HTR-8/SVneo (cell line): ENCODE measurements around the gene DEPDC5.

Source experiments
- DNase-seq: peaks from one replicate; pipeline ENCODE4 v3.0.0; 2011; ENCODE audit warnings: low spot score, mixed read lengths; ENCODE audit not compliant: insufficient read length
- FAIRE-seq: peaks from 2 replicates; lab custom pipeline; 2011; peaks lifted over from hg19 to GRCh38; lab: Jason Lieb, UNC

The DEPDC5 gene

DNA sequence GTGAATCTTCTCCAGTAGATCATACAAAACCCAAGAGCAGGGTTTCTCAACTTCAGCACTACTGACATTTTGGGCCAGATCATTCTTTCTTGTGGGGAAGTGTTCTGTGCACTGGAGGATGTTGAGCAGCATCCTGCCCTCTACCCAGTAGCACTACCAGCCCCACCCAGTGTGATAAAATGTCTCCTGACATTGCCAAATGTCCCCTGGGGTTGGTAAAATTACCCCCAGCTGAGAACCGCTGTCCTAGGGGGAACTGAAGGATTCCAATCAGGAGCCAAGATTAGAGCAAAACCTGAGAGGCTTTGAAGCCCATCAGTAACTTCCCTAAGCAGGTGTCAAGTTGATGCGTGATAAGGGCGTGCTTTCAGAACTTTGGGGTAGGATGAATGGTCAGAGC is 129.2 kb downstream of the DEPDC5 start:
- no peak for FAIRE-seq

DNA sequence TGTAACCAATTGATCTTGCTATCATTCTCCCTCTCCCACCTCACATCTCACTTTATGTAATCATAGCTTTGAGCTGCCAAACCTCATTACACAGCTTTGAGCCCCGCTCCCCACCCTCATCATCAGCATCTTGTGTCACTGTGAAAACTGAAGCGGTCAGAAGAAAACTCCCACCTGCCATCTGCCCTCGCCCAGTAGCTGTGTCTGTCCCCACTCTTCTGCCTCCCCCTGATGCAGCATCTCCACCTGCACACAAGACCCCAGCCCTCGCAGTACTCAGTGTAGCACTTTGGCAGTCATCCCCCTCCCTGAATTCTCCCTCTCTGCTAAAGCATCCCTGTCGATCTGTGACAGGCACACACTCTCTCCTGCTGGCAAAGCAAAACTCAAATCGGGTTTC is 130.2 kb downstream of the DEPDC5 start:
- no peak for FAIRE-seq
- DNase-seq, result no peak

More for the DNA sequence above, 129.2 kb downstream of the DEPDC5 start:
- no peak for DNase-seq

DNA sequence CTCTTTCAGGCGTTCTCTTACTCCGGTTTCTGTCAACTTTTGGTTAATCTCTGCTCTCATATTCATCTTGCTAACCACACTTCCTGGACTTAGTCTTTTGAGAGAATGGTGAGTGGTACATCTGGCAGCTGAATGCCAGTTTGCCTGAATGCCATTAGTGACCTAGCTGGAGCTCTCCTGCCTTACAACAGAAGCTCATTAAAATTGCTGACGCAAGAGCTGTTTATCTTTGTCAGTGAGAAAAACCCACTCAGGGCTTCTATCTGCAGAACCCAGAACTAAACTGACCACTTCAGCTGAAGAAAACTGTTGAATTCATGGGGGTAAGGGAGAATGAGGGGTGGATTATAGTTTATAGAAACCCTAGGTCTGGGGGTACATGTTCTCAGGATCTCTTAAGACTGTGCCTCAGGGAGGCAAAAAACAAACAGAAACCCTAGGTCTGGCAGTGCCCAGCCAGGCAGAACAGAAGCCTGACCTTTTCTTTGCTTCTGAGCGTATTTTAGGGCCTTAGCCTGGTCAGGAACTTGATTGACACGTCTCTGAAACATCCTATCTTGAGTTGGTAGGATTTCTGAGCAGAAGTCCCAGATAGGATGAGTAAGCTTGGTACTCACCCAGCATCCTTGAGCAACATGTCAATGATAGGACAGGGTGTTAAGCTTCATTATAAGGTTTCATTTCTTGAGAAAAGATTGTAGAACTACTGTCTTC is 137.7 kb downstream of the DEPDC5 start:
- FAIRE-seq (no peak), DNase-seq (no peak)

DNA sequence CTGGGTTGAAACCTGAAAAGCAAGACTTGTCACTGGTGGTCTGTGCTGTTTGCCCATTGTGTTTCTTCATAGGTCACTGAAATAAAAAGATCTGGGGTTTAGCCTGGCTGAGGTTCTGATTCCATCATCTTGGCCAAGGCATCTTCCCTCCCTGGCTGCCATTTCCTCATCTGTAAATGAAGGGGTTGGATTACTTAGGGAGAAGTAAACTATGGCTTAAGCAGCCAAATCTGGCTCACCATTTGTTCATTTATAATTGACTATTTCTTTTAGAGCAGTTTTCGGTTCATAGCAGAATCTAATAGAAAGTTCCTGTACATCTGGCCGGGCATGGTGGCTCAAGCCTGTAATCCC is 138.2 kb downstream of the DEPDC5 start:
- DNase-seq, result no peak
- no peak for FAIRE-seq

DNA sequence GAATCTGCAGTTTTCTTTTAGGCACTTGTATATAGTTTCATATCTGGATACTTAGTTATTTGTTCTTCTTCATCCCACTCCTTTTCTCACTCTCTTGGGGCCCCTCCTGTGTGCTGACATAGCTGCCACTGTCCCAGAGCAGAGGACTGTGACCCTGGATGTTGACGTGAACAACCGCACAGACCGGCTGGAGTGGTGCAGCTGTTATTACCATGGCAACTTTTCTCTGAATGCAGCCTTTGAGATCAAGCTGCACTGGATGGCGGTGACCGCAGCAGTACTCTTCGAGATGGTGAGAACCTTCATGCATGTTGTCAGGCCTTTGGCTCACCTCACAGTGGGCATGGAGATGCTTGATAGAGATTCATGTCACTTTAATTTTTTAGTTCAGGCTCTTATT is 139.6 kb downstream of the DEPDC5 start:
- no peak for FAIRE-seq
- no peak for DNase-seq

DNA sequence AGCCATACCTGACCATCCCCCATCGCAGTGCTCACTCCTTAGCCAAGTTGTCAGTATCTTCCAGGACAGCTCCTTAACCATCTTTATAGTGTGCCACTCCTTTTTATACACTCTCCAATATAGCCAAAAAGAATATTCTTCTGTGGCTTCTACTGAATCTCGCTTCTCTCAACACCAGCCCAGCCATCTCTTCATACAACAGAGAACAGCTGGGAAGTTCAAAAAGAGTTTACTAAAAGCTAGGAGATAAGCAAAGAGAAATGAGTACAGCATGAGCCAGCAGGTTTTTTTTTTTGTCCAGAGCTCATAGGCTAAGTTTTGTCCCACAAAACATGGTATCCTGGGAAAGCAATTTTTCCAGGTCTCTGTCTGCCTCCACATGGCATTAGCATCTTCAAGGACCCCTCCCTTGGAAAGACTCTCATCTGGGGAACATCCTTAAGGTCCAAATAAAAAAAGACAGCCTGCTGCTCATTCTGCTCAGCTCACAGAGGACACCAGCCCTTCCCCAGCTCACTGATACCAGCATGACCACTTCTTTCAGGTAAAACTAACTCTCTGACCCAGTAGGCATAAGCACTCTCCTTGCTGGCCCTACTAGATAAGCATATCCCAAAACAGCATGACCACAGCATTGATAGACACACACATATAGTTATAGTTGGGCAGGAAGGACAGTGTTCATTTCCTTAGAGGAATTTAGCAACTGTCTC is 141.7 kb downstream of the DEPDC5 start:
- FAIRE-seq (no peak), DNase-seq (no peak)

DNA sequence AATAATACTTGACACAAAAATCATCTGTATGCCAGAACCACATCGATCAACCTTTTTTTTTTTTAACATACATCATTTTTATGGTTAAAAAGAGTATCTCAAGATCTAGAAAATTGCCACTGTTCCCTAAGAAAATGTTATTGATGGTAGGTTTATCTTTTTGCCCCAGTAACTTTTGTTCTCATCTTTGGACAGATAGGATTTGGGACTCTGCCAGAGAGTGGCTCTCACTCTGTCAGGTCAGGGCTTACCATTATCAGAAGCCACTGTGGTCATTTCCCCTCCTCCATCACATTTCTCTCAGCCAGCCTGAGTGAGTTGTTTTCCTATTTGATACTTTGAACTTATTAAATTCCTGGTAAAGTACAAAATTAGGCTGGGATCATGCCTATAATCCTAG is 142.7 kb downstream of the DEPDC5 start:
- DNase-seq, result no peak
- no peak for FAIRE-seq

DNA sequence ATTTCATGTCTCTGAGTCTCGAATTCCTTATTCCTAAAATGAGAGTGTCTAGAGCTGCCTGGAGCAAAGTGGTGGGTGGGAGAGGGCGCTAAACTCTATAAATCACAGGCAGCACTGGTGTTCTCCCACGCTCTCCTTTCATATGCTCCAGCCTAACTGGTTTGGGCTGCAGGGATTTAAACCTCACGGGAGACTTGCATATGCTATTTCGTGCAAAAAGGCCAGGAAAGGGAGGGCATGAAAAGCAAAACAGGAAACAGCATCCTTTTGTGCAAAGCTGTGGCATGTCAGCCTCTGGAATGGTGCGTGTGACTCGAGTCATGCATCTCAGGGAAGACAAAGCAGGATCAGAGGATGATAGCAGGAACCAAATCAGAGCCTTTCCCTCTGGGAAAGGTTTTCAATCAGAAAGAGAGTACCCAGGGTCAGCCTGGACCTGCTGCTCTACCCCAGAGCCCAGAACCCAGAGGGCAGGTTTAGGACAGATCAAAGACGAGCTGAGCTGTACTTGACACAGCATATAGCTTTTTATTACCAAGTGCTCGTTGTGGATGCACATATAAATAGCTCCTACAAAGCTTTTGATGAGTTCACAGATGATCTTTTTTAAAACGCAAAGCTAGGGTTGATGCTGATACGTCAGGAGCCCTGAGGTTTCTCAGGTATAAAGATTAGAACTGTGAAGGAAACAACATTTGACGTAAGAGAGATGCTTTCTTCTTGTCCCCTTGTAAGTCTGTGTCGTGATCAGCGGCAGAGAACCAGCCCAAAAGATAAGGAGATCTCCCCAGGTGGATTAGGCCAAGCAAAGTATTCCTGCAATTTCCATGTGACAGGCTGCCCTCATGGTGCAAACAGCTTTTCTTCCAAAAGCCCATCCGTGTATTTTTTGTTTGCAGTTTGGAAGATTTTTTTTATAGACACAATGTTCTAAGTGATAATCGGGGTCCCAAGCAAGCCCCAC is 144.3 kb downstream of the DEPDC5 start:
- no peak for FAIRE-seq
- DNase-seq, result no peak

DNA sequence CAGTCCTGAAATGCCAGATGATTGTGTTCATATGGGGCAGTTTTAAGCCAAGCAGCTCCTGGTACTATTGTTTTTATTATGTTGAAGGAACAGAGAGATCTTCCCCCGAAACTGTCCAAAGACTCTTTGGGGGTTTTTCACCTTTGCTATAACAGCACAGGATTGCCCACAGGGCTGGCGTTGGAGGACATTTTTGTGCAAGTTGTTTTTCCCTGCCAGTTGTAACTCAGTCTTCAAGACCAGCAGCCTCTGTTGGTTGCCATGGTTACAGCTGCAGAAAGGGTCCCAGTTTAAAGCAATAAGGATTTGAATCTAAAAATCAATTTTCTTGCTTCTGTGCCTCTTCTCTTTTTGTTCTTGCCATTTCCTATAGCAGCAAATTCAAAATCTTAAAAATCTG is 145.1 kb downstream of the DEPDC5 start:
- no peak for FAIRE-seq
- DNase-seq, result no peak

DNA sequence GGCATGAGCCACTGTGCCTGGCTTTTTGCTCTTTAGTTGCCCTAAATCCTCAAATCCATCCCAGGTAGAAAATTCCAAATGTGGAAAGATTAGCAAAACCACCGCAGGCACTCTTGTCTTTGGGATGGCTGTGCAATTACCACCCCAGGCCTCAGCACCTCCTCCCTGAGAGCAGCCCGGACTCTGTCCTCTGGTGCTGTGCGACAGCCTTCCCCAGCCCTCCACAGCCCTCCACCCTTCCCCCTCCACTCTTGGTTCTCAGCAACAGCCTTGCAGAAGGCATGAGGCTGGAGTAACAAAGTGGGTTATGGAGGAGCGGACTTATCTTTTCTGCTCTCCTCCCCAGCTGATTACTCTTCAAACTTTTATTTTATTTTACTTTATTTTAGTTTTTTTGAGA is 145.8 kb downstream of the DEPDC5 start:
- no peak for FAIRE-seq
- DNase-seq, result no peak

DNA sequence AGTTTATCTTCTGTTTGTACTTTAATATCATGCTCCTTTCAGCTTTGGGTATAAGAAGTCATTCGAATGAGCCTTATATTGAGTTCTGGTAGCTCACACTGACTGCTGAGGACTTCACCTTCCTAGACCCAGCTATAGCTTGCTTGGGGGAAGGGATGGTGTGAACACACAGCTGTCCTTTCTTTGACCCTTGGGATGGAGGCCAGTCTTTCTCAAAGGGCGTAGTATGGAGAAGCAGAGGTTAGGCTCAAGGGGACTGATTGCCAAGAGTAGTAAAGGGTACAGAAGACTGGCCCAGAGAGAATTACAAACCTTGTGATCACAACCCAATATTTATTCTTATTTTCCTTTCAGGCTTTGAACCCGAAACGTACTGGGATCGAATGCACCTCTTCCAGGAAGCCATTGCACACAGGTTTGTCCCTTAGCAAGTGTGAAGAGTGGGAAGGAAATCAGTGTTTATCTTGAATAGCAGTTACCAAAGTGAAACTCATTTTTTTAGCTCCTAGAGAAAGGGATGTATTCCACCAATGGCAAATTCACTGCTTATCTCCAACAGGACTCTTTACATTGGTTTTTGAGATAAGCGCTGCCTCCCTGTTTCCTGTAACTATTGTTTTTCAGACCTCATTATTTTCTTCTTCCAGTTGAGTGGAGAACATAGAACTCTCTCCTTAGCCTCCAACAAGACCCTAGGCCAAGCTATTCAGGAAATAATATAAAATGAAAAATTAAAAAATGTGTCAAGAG is 147.7 kb downstream of the DEPDC5 start:
- no peak for FAIRE-seq
- DNase-seq, result no peak

DNA sequence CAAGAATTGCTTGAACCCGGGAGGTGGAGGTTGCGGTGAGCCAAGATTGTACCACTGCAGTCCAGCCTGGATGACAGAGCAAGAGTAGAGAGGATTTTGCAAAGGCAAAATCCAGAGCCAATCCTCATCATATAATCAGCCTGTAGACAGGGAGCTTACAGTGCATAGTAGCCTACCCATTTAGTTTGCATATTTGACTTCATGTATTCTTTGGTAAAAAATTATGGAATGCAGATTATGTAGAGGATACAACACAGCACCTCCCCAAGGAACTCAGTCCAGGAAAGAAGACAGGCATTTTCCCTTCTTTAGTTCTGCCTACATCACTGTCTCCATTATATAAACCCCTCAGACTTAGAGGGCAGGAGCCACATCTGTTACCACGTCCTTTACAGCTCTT is 150.8 kb downstream of the DEPDC5 start:
- DNase-seq (no peak), FAIRE-seq (no peak)

DNA sequence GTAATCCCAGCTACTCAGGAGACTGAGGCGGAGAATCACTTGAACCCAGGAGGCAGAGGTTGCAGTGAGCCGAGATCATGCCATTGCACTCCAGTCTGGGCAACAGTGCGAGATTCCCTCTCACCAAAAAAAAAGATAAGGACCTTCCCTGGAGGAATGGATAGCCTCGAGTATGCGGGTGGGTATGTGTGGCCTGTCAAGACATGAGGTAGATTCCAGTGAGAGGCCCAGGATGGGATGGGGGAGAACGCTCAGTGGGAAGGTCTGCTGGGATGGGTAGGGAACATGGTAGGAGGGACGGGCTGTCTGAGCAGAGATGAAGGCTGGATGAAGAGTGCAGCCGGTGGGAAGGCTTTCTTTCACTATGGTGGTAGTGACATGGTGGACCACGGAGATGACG is 151.5 kb downstream of the DEPDC5 start:
- FAIRE-seq, result no peak

DNA sequence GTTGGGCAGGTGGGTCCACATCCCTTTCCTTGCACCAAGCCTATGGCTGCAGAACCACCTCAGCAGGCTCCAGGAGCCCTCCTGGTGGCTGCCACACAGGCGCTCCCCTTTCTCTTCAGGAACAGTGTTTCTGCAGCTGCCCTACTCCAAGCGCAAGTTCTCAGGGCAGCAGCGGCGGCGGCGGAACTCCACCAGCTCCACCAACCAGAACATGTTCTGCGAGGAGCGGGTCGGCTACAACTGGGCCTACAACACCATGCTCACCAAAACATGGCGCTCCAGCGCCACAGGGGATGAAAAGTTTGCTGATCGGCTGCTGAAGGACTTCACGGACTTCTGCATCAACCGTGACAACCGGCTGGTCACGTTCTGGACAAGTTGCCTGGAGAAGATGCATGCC is 152.3 kb downstream of the DEPDC5 start:
- no peak for DNase-seq
- FAIRE-seq, result no peak

More for the DNA sequence above, 151.5 kb downstream of the DEPDC5 start:
- no peak for DNase-seq

DNA sequence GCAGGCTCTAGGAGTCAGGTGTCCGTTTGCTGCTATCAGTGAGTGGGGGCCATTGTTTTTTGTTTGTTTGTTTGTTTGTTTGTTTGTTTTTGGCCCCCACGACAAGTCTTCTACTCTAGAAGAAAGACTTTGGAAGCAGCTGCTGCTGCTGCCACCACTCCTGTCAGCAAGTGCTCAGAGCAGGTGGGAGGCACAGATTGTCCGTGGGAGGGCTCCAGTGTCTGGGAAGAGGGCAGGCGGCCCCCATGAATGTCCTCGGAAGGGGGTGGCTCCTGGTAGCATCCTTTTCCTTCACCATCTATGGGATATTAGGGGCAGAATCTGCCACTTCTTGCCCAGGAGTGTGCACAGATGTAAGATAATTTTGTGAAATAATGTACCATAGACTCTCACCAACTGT is 152.8 kb downstream of the DEPDC5 start:
- FAIRE-seq, result no peak
- DNase-seq, result no peak

DNA sequence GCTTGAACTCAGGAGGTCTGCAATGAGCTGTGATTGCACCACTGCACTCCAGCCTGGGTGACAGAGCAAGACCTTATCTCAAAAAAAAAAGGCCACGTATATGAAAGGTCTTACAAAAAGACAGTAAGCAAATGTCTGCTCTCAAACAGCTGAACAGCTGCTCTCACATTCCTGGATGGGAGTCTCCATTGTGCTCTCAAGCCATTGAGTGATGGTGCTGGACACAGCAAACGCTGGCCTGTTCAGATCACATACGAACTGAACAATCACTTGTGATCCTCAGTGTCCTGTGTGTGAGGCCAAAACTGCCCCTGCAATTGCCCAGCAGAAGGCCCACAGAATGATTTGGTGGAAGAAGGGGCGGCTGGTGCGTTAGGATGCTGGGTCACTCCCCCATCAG is 156.2 kb downstream of the DEPDC5 start:
- DNase-seq, result no peak
- FAIRE-seq, result no peak

DNA sequence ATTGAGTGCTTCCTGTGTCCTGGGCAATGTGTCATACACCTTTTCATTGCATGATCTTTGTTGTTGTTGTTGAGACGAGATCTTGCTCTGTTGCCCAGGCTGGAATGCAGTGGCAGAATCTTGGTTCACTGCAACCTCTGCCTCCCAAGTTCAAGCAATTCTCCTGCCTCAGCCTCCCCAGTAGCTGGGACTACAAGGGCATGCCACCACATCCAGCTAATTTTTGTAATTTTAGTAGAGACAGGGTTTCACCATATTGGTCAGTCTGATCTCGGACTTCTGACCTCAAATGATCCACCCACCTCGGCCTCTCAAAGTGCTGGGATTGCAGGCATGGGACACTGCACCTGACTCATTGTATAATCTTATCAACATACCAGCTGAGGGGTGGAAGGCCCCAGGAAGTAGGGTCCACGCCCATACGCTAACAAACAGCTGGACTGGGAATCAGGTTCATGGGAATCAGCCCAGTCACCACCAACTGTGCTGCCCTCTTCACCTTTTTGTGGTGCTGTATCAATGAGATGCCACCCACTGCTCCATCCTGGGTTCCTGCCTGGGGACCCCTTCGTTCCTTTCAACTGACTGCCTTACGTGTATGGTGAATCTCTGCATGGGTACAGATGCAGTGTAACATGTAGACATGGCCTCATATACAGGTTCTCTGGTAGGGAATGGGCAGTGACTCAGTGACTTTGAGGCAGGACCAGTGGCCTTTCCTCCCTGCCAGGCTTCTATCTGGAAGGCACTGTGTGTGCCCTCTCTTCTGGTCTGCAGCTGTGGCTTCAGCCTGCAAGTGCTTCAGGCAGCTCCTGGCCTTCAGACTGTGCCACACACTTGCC is 158.0 kb downstream of the DEPDC5 start:
- no peak for FAIRE-seq
- no peak for DNase-seq

DNA sequence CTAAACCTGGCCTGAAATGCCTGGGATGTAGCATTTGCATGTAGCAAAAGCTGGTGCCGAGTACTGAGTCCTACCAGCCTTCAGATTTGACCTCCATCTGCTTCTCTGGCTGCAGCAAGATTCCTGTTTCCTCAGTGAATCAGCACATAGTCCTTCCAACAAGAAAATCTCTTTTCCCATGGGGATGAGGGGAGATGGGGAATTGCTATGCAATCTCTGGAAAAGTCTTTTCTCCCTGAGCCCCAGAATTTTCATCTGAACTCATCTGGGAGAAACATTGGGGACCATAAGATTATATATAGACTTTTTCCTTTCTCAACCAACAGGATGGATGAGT is 158.6 kb downstream of the DEPDC5 start:
- FAIRE-seq, result no peak
- DNase-seq, result no peak

DNA sequence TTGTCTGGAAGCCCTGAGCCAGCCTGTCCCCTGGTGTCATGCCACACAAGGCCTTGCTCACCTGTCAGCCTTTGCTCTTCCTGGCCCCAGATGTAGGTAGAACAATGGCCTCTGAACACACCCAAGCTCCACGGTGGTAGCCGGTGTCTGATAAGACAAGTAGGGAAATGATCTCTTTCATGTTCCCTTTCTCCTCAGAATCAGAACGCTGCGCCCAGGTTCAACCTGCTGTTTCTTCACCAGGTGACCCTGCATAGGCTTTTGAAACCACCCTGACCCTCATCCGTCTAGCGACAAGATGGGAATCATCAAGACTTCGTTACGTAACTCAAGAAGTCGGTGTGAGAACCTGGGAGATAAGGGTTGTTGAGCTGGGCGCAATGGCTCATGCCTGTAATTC is 161.8 kb downstream of the DEPDC5 start:
- DNase-seq, result no peak
- FAIRE-seq, result no peak
